NT2/D1 (cell line): ENCODE data around the gene ZNF557.

Experiments
- DNase-seq: peaks from one replicate; pipeline ENCODE4 v3.0.0-alpha.2; 2011; ENCODE audit warnings: low read depth, low spot score
- H3K27me3 ChIP-seq: 2 replicates; pipeline ENCODE4 v1.6.0; 2011; ENCODE audit warnings: mild to moderate bottlenecking; ENCODE audit not compliant: insufficient read length, insufficient read depth
- H3K36me3 ChIP-seq: 2 replicates; pipeline ENCODE4 v1.6.1; 2011; ENCODE audit warnings: mild to moderate bottlenecking, low read length, mixed read lengths; ENCODE audit not compliant: insufficient read depth, insufficient read length
- H3K4me1 ChIP-seq: 2 replicates; pipeline ENCODE4 v1.5.1; 2011; ENCODE audit not compliant: insufficient read depth, insufficient read length
- H3K4me3 ChIP-seq: 2 replicates; pipeline ENCODE4 v1.5.1; 2011; ENCODE audit warnings: low read depth; ENCODE audit not compliant: insufficient read length
- H3K9ac ChIP-seq: 2 replicates; pipeline ENCODE4 v1.6.0; 2011; ENCODE audit warnings: low read depth; ENCODE audit not compliant: insufficient read length
- H3K9me3 ChIP-seq: 2 replicates; pipeline ENCODE4 v1.5.1; 2011; ENCODE audit warnings: mild to moderate bottlenecking, low read length; ENCODE audit not compliant: insufficient read depth
- SUZ12 ChIP-seq: IDR thresholded peaks from 2 replicates; pipeline ENCODE4 v1.6.1; 2011; ENCODE audit not compliant: insufficient read length, insufficient read depth; ENCODE audit errors: extremely low read depth
- YY1 ChIP-seq: IDR thresholded peaks from 2 replicates; pipeline ENCODE4 v1.6.1; 2011; ENCODE audit not compliant: insufficient read length, insufficient read depth
- ZNF274 ChIP-seq: IDR thresholded peaks from 2 replicates; pipeline ENCODE4 v1.6.1; 2011; ENCODE audit warnings: mild to moderate bottlenecking, low read depth, low read length

The ZNF557 gene

GRCh38 chr19:7124782-7125181 is 55.3 kb downstream of the ZNF557 start:
- Histone ChIP-seq H3K9me3 (peaks cover 25% of the 10 kb centered on the region), H3K4me1 (no peaks in the 10 kb centered on the region), H3K9ac (no peak overlapping the region), H3K4me3 (no peak overlapping the region), H3K27me3 (no peaks in the 10 kb centered on the region), H3K36me3 (peaks cover 41% of the 10 kb centered on the region)
- DNase-seq: no peak
- TF ChIP-seq YY1: no peak
- no peak for TF ChIP-seq ZNF274
- no peak for TF ChIP-seq SUZ12

DNA sequence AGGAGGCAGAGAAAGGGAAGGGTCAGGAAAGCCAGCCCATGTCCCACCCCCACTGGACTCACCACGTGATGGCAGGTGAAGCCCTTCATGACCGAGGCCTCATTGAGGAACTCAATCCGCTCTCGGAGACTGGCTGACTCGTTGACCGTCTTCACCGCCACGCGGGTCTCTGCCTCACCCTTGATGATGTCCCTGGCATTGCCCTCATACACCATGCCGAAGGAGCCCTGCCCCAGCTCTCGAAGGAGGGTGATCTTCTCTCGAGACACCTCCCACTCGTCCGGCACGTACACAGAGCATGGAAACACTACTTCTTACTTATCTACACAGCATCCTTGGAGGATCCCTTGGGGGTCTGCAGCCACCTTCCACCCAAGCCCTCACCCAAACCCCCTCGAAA is 55.7 kb downstream of the ZNF557 start:
- H3K9ac ChIP-seq: no peak overlapping the region
- no peaks in the 10 kb centered on the region for H3K27me3 ChIP-seq
- H3K9me3 ChIP-seq: peaks cover 25% of the 10 kb centered on the region
- no peak overlapping the region for H3K4me3 ChIP-seq
- peaks cover 40% of the 10 kb centered on the region for H3K36me3 ChIP-seq
- TF ChIP-seq SUZ12: no peak
- no peak for TF ChIP-seq YY1
- TF ChIP-seq ZNF274: no peak
- H3K4me1 ChIP-seq: no peaks in the 10 kb centered on the region
- DNase-seq: no peak

DNA sequence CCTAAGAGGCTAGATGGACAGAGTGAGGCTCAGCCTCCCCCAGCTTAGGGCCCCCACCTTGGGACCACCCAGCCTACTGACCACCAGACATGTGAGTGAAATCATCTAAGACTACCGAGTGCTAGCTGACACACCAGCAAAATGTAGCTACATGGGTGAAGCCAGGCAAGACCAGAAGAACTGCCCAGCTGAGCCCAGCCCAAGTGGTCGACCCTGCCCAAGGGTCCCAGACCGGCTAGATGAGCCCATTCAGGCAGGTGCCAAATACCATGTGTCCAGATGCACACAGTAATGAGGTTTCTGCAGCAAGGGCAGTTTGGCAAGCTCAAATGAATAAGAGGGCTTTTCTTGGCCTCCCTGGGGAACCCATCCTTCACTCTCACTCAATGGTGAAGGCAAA is 56.6 kb downstream of the ZNF557 start:
- TF ChIP-seq ZNF274 (no peak), SUZ12 (no peak), YY1 (no peak)
- Histone ChIP-seq H3K27me3 (no peaks in the 10 kb centered on the region), H3K9ac (no peak overlapping the region), H3K36me3 (peaks cover 35% of the 10 kb centered on the region), H3K9me3 (peaks cover 25% of the 10 kb centered on the region), H3K4me1 (no peaks in the 10 kb centered on the region), H3K4me3 (no peak overlapping the region)
- DNase-seq: no peak

DNA sequence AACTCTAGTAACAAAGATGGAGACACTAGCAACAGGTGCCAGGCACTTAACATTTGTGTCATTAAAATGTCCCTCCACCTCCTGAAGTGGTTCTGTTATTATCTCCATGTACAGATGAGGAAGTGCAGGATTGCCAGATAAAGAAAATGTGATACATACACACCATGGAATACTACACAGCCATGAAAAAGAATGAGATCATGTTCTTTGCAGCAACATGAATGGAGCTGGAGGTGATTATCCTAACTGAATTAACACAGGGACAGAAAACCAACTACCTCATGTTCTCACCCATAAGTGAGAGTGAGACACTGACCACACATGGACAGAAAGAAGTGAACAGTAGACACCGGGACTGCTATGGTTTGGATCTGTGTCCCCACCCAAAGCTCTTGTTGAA is 60.5 kb downstream of the ZNF557 start:
- H3K27me3 ChIP-seq: no peaks in the 10 kb centered on the region
- H3K9ac ChIP-seq: no peak overlapping the region
- no peaks in the 10 kb centered on the region for H3K4me1 ChIP-seq
- peaks cover 22% of the 10 kb centered on the region for H3K9me3 ChIP-seq
- DNase-seq: no peak
- no peak overlapping the region for H3K4me3 ChIP-seq
- peaks cover 25% of the 10 kb centered on the region for H3K36me3 ChIP-seq
- TF ChIP-seq YY1: no peak
- no peak for TF ChIP-seq ZNF274
- no peak for TF ChIP-seq SUZ12

DNA sequence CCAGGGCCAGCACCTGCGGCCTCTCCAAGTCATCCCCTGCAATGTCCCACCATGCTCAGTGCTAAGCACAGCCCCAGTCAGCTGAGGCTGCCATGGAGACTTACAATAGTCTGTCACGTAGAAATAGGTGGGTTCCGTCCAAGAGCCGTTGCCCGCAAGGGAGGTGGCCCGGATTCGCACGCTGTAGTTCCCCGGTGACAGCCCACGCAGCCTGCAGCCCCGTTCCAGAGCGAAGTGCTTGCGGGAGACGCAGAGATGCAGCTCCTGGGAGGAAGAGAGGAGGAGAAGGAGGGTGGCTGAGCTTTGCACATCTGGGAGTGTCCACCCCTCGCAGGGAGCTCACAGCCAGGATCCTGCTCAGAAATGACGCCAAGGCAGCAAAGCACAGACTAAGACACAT is 62.6 kb downstream of the ZNF557 start:
- Histone ChIP-seq H3K27me3 (no peaks in the 10 kb centered on the region), H3K4me1 (no peaks in the 10 kb centered on the region), H3K36me3 (peaks cover 5% of the 10 kb centered on the region), H3K9me3 (peaks cover 1% of the 10 kb centered on the region; the same call in 1 of the 2 replicates), H3K4me3 (no peak overlapping the region), H3K9ac (no peak overlapping the region)
- TF ChIP-seq ZNF274 (no peak), SUZ12 (no peak), YY1 (no peak)
- no peak for DNase-seq

GRCh38 chr19:7137120-7137519 is 67.6 kb downstream of the ZNF557 start:
- TF ChIP-seq YY1: no peak
- TF ChIP-seq ZNF274: no peak
- TF ChIP-seq SUZ12: no peak
- Histone ChIP-seq H3K36me3 (peaks cover 18% of the 10 kb centered on the region), H3K4me3 (no peak overlapping the region), H3K9ac (no peak overlapping the region), H3K27me3 (no peaks in the 10 kb centered on the region), H3K4me1 (no peaks in the 10 kb centered on the region), H3K9me3 (peaks cover 19% of the 10 kb centered on the region; the same call in 1 of the 2 replicates)
- DNase-seq: no peak
